Dendritic cell treated with granulocyte-macrophage colony-stimulating factor and Interleukin-4, amounts not matched to agents 40 ng/mL and 50 ng/mL, for 4 days (primary cell): Measurements from ENCODE around the gene FSD1.
"Not testable (repeated sequence)": the region's sequence is repeated elsewhere in the genome, so short reads cannot be mapped to it uniquely, and the experiment has no call there.

Source experiments
- H3K27ac Mint-ChIP-seq: one replicate; pipeline ENCODE4 v1.8.0; 2022; ENCODE audit warnings: mild to moderate bottlenecking, mixed read lengths
- H3K27me3 Mint-ChIP-seq: one replicate; pipeline ENCODE4 v1.8.0; 2022; ENCODE audit warnings: mild to moderate bottlenecking, mixed read lengths
- H3K36me3 Mint-ChIP-seq: one replicate; pipeline ENCODE4 v1.8.0; 2022; ENCODE audit warnings: low read depth, mixed read lengths
- H3K4me1 Mint-ChIP-seq: one replicate; pipeline ENCODE4 v1.8.0; 2022; ENCODE audit warnings: low read depth, mixed read lengths
- H3K4me3 Mint-ChIP-seq: one replicate; pipeline ENCODE4 v1.8.0; 2022; ENCODE audit warnings: mild to moderate bottlenecking, moderate library complexity, mixed read lengths
- H3K9me3 Mint-ChIP-seq: one replicate; pipeline ENCODE4 v1.8.0; 2022; ENCODE audit warnings: mixed read lengths
- intact Hi-C: fragments of 100-400 bp; cut with micrococcal nuclease; formaldehyde crosslinking; loops from one replicate; pipeline ENCODE4 v1.15.0; 2022

Gene FSD1

GRCh38 chr19:4334929-4335570, 30.7 kb downstream of the FSD1 start:
- intact Hi-C loops: no loop called here
- Mint-ChIP-seq H3K27me3 (peaks cover 22% of the 10 kb centered on the region), H3K4me3 (no peak overlapping the region), H3K9me3 (peaks cover 14% of the 10 kb centered on the region), H3K27ac (no peak overlapping the region), H3K36me3 (no peaks in the 10 kb centered on the region), H3K4me1 (peaks cover 20% of the 10 kb centered on the region)

- Mint-ChIP-seq H3K9me3 (peaks cover 14% of the 10 kb centered on the region), H3K4me1 (peaks cover 30% of the 10 kb centered on the region), H3K27ac (peak overlapping the region; percentile 79), H3K36me3 (peaks cover under 1% of the 10 kb centered on the region), H3K27me3 (peaks cover 19% of the 10 kb centered on the region), H3K4me3 (peak overlapping the region; percentile 74)
- intact Hi-C loops: no loop called here
These were observed 33.6 kb downstream of the FSD1 start for GRCh38 chr19:4337906-4338440.

- intact Hi-C loops: no loop called here
- peaks cover 14% of the 10 kb centered on the region for H3K9me3 Mint-ChIP-seq
- peaks cover 6% of the 10 kb centered on the region for H3K36me3 Mint-ChIP-seq
- peak within 1 kb of the TSS; percentile 79 for H3K27ac Mint-ChIP-seq
- H3K4me3 Mint-ChIP-seq: peak within 1 kb of the TSS; percentile 74
- H3K4me1 Mint-ChIP-seq: peaks cover 34% of the 10 kb centered on the region
- peaks cover 19% of the 10 kb centered on the region for H3K27me3 Mint-ChIP-seq
These were observed 34.3 kb downstream of the FSD1 start, which contains the start of gene STAP2 for GRCh38 chr19:4338441-4339355. STAP2 (minus strand) TSS chr19:4338827; CDS start chr19:4338753, 74 bp downstream.

GRCh38 chr19:4342314-4342614, 37.9 kb downstream of the FSD1 start:
- peaks cover 33% of the 10 kb centered on the region for H3K36me3 Mint-ChIP-seq
- H3K9me3 Mint-ChIP-seq: no peaks in the 10 kb centered on the region
- intact Hi-C loops: loop anchor here (2.0 to 5.0 kb wide), 2 partner anchors 13 to 95 kb away; partner anchors contain the start of gene YJU2
- peak overlapping the region; percentile 82 for H3K27ac Mint-ChIP-seq
- peaks cover 49% of the 10 kb centered on the region for H3K4me1 Mint-ChIP-seq
- H3K4me3 Mint-ChIP-seq: peak overlapping the region; percentile 96
- peaks cover 12% of the 10 kb centered on the region for H3K27me3 Mint-ChIP-seq

GRCh38 chr19:4342615-4343369, 38.4 kb downstream of the FSD1 start:
- Mint-ChIP-seq H3K36me3 (peaks cover 38% of the 10 kb centered on the region), H3K9me3 (no peaks in the 10 kb centered on the region), H3K27ac (peak overlapping the region; percentile 82), H3K27me3 (peaks cover 12% of the 10 kb centered on the region), H3K4me1 (peaks cover 47% of the 10 kb centered on the region), H3K4me3 (peak overlapping the region; percentile 96)
- intact Hi-C loops: loop anchor here (2.0 to 5.0 kb wide), 2 partner anchors 14 to 95 kb away; partner anchors contain the start of gene YJU2

GRCh38 chr19:4343370-4344307, 39.2 kb downstream of the FSD1 start, which contains the start of gene MPND:
MPND (plus strand) TSS chr19:4343562; CDS start chr19:4343594, 32 bp downstream.
- peak within 1 kb of the TSS; percentile 82 for H3K27ac Mint-ChIP-seq
- H3K4me3 Mint-ChIP-seq: peak within 1 kb of the TSS; percentile 96
- intact Hi-C loops: loop anchor here (2.0 to 5.0 kb wide), 2 partner anchors 15 to 96 kb away; partner anchors contain the start of gene YJU2
- no peaks in the 10 kb centered on the region for H3K9me3 Mint-ChIP-seq
- H3K36me3 Mint-ChIP-seq: peaks cover 46% of the 10 kb centered on the region
- peaks cover 38% of the 10 kb centered on the region for H3K4me1 Mint-ChIP-seq
- H3K27me3 Mint-ChIP-seq: peaks cover 7% of the 10 kb centered on the region

- Mint-ChIP-seq H3K27ac (no peak overlapping the region), H3K27me3 (no peaks in the 10 kb centered on the region), H3K36me3 (peaks cover 65% of the 10 kb centered on the region), H3K4me3 (no peak overlapping the region), H3K9me3 (no peaks in the 10 kb centered on the region), H3K4me1 (peaks cover 29% of the 10 kb centered on the region)
- intact Hi-C loops: no loop called here
These were observed 41.1 kb downstream of the FSD1 start for GRCh38 chr19:4345342-4346019.

- H3K27ac Mint-ChIP-seq: no peak overlapping the region
- intact Hi-C loops: no loop called here
- no peaks in the 10 kb centered on the region for H3K9me3 Mint-ChIP-seq
- peaks cover 70% of the 10 kb centered on the region for H3K36me3 Mint-ChIP-seq
- peaks cover 29% of the 10 kb centered on the region for H3K4me1 Mint-ChIP-seq
- no peaks in the 10 kb centered on the region for H3K27me3 Mint-ChIP-seq
- H3K4me3 Mint-ChIP-seq: no peak overlapping the region
These were observed 41.6 kb downstream of the FSD1 start for GRCh38 chr19:4346020-4346383.

- Mint-ChIP-seq H3K27ac (peak overlapping the region; percentile 52), H3K4me1 (peaks cover 22% of the 10 kb centered on the region), H3K9me3 (no peaks in the 10 kb centered on the region), H3K27me3 (no peaks in the 10 kb centered on the region), H3K4me3 (no peak overlapping the region), H3K36me3 (peaks cover 78% of the 10 kb centered on the region)
- intact Hi-C loops: no loop called here
These were observed 43.1 kb downstream of the FSD1 start for GRCh38 chr19:4347521-4347920.

GRCh38 chr19:4349225-4349624, 44.8 kb downstream of the FSD1 start:
- H3K27me3 Mint-ChIP-seq, H3K4me3 Mint-ChIP-seq, H3K27ac Mint-ChIP-seq, H3K9me3 Mint-ChIP-seq, intact Hi-C loops: not testable (repeated sequence)
- Mint-ChIP-seq H3K4me1 (peaks cover 15% of the 10 kb centered on the region), H3K36me3 (peaks cover 85% of the 10 kb centered on the region)

GRCh38 chr19:4350111-4350510, 45.7 kb downstream of the FSD1 start:
- intact Hi-C loops: no loop called here
- no peaks in the 10 kb centered on the region for H3K9me3 Mint-ChIP-seq
- peaks cover 13% of the 10 kb centered on the region for H3K4me1 Mint-ChIP-seq
- no peaks in the 10 kb centered on the region for H3K27me3 Mint-ChIP-seq
- peaks cover 93% of the 10 kb centered on the region for H3K36me3 Mint-ChIP-seq
- H3K27ac Mint-ChIP-seq: no peak overlapping the region
- no peak overlapping the region for H3K4me3 Mint-ChIP-seq

GRCh38 chr19:4350726-4351125, 46.3 kb downstream of the FSD1 start:
- intact Hi-C loops: no loop called here
- H3K36me3 Mint-ChIP-seq: peaks cover 93% of the 10 kb centered on the region
- H3K27ac Mint-ChIP-seq: no peak overlapping the region
- no peaks in the 10 kb centered on the region for H3K9me3 Mint-ChIP-seq
- no peak overlapping the region for H3K4me3 Mint-ChIP-seq
- H3K27me3 Mint-ChIP-seq: no peaks in the 10 kb centered on the region
- peaks cover 6% of the 10 kb centered on the region for H3K4me1 Mint-ChIP-seq
